SU-DHL-6 (cell line): Measurements from ENCODE around the gene COL18A1.
A peak's percentile ranks its signal among the peaks of the same experiment; 100 is the strongest.

Experiments used
- H2AFZ ChIP-seq: fragments of 200-600 bp; sonication (generic); 2 replicates; pipeline ENCODE4 v1.6.1; 2014; ENCODE audit warnings: low read depth, mild to moderate bottlenecking, moderate library complexity, mixed read lengths, antibody characterized with exemption, low read length; ENCODE audit not compliant: severe bottlenecking
- H3F3A ChIP-seq: fragments of 200-600 bp; shearing (Covaris generic); 2 replicates; pipeline ENCODE4 v1.6.0; 2016; ENCODE audit warnings: antibody characterized with exemption, mild to moderate bottlenecking; ENCODE audit not compliant: insufficient read depth
- H3K27ac ChIP-seq: fragments of 200-600 bp; sonication (generic); 2 replicates; pipeline ENCODE4 v1.5.1; 2016; ENCODE audit warnings: low read depth, mild to moderate bottlenecking, low read length, moderate library complexity, mixed read lengths
- H3K27me3 ChIP-seq: fragments of 200-600 bp; sonication (generic), shearing (Covaris generic); 2 replicates; pipeline ENCODE4 v1.6.0; 2014; ENCODE audit warnings: mild to moderate bottlenecking, low read length
- H3K36me3 ChIP-seq: fragments of 200-600 bp; sonication (generic); 2 replicates; pipeline ENCODE4 v1.6.1; 2014; ENCODE audit warnings: mild to moderate bottlenecking, low read length, mixed read lengths
- H3K4me2 ChIP-seq: fragments of 300-600, 200-600 bp; shearing (Covaris generic), sonication (generic); 2 replicates; pipeline ENCODE4 v1.6.0; 2014; ENCODE audit warnings: low read length, low read depth, mild to moderate bottlenecking; ENCODE audit not compliant: poor library complexity, severe bottlenecking
- H3K4me3 ChIP-seq: fragments of 200-600 bp; sonication (generic); 2 replicates; pipeline ENCODE4 v1.5.1; 2014; ENCODE audit warnings: antibody characterized with exemption, low read length, mild to moderate bottlenecking, mixed read lengths; ENCODE audit not compliant: insufficient read depth, poor library complexity, severe bottlenecking
- H3K79me2 ChIP-seq: fragments of 200-600 bp; sonication (generic); 2 replicates; pipeline ENCODE4 v1.6.1; 2014; ENCODE audit warnings: mild to moderate bottlenecking, low read length, moderate library complexity; ENCODE audit not compliant: insufficient read depth
- H3K9ac ChIP-seq: fragments of 200-600 bp; sonication (generic); 2 replicates; pipeline ENCODE4 v1.7.0; 2014; ENCODE audit warnings: mild to moderate bottlenecking, low read length
- H3K9me2 ChIP-seq: fragments of 200-600 bp; sonication (generic); replicated peaks from 2 replicates; pipeline ENCODE4 v1.6.1; 2014; ENCODE audit warnings: low read length; ENCODE audit not compliant: insufficient read depth
- H3K9me3 ChIP-seq: fragments of 200-600 bp; sonication (generic); 2 replicates; pipeline ENCODE4 v1.6.1; 2014; ENCODE audit warnings: low read length, mixed read lengths; ENCODE audit not compliant: insufficient read depth
- H4K20me1 ChIP-seq: fragments of 200-600 bp; sonication (generic); 2 replicates; pipeline ENCODE4 v1.6.1; 2014; ENCODE audit warnings: low read depth, mild to moderate bottlenecking, antibody characterized with exemption, low read length, moderate library complexity, mixed read lengths
- CTCF ChIP-seq: fragments of 200-600 bp; sonication (generic); IDR thresholded peaks from one replicate; pipeline ENCODE4 v1.5.1; 2017; ENCODE audit warnings: antibody characterized with exemption, mild to moderate bottlenecking, low read length, moderate library complexity; ENCODE audit not compliant: insufficient read depth, poor library complexity, severe bottlenecking
- EZH2phosphoT487 ChIP-seq: fragments of 200-600 bp; sonication (generic), shearing (Covaris generic); conservative IDR thresholded peaks from 2 replicates; pipeline ENCODE4 v1.6.1; 2018; ENCODE audit warnings: mild to moderate bottlenecking, antibody characterized with exemption, low read length, moderate library complexity, mixed read lengths

COL18A1 gene

DNA sequence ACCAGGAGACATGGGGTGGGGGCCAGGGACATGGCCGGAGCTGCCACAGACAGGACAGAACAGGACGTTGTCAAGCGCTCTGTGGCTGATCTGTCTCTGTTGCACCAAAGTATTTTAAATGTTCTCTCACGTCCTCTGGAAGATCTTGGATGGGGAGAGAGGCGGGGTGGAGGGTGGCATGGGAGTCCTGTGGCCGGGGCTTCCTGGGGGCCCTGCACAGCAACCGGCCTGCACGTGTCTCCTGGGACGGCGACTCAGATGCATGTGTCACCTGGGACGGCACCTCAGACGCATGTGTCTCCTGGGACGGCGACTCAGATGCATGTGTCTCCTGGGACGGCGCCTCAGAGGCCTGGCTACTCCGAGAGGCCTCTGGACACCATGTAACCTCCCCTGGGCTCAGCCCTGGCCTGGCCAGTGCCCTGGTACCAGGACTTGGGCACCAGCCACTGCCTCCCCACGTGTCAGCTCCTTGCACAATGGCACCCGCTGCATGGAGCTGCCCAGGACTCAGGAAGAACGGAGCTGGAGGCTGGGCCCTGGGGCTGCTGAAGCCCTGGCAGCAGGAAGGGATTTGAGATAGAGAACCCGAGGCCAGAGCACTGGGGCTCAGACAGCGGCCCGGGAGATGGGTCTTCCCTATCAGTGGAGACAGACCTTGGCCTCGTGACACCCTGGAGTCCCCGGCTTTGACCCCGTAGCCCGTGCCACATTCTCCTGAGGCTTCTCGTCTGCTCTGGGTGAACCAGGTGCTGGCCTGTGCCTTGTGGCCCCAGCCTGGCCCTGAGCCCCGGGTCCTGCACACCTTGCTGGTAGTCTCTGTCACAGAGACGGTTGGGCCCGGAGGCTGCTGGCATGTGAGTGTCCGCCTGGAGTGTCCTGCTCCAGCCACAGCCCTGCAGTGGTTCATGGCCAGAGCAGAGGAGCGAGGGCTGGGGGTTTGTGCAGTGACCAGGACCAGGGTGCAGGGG is 152.0 kb downstream of the COL18A1 start:
- Histone ChIP-seq H3K9ac (no peak overlapping the region), H3K36me3 (no peaks in the 10 kb centered on the region), H4K20me1 (no peaks in the 10 kb centered on the region), H3K9me2 (no peaks in the 10 kb centered on the region), H3K4me2 (peak overlapping the region; percentile 24), H3K79me2 (no peaks in the 10 kb centered on the region), H3K27ac (no peak overlapping the region), H3K27me3 (no peaks in the 10 kb centered on the region), H3K9me3 (no peaks in the 10 kb centered on the region), H3K4me3 (no peak overlapping the region), H2AFZ (no peak overlapping the region), H3F3A (no peaks in the 10 kb centered on the region)
- TF ChIP-seq CTCF = no peak
- no peak for TF ChIP-seq EZH2phosphoT487

GRCh38 chr21:45557616-45558043 is 152.7 kb downstream of the COL18A1 start:
- no peak overlapping the region for H3K4me3 ChIP-seq
- no peaks in the 10 kb centered on the region for H3K79me2 ChIP-seq
- H3F3A ChIP-seq = no peaks in the 10 kb centered on the region
- no peak overlapping the region for H2AFZ ChIP-seq
- no peak overlapping the region for H3K27ac ChIP-seq
- no peak overlapping the region for H3K9ac ChIP-seq
- H3K36me3 ChIP-seq = no peaks in the 10 kb centered on the region
- H3K4me2 ChIP-seq = no peak overlapping the region
- no peaks in the 10 kb centered on the region for H3K9me3 ChIP-seq
- no peaks in the 10 kb centered on the region for H3K9me2 ChIP-seq
- TF ChIP-seq CTCF (no peak), EZH2phosphoT487 (no peak)
- H4K20me1 ChIP-seq = no peaks in the 10 kb centered on the region
- H3K27me3 ChIP-seq = no peaks in the 10 kb centered on the region

- Histone ChIP-seq H3K27me3 (no peaks in the 10 kb centered on the region), H4K20me1 (no peaks in the 10 kb centered on the region), H3K27ac (no peak overlapping the region), H3F3A (no peaks in the 10 kb centered on the region), H3K4me3 (no peak overlapping the region), H3K36me3 (no peaks in the 10 kb centered on the region), H3K4me2 (no peak overlapping the region), H3K9me2 (no peaks in the 10 kb centered on the region), H3K9me3 (no peaks in the 10 kb centered on the region), H3K79me2 (no peaks in the 10 kb centered on the region), H3K9ac (no peak overlapping the region), H2AFZ (no peak overlapping the region)
- no peak for TF ChIP-seq CTCF
- TF ChIP-seq EZH2phosphoT487 = no peak
These were observed 153.2 kb downstream of the COL18A1 start for GRCh38 chr21:45558044-45558721.
